Activated CD8-positive, alpha-beta memory T cell treated with anti-CD3 and anti-CD28 coated beads for 48 hours (primary cell): ENCODE results near the gene RRAS.
A peak's percentile ranks its signal among the peaks of the same experiment; 100 is the strongest.

Source experiments
- DNase-seq, 3 experiments: peaks; one replicate each; pipeline ENCODE4 v3.0.0-alpha.2; 2020; ENCODE audit warnings: low read depth in 2 of 3, low spot score in 2 of 3

RRAS gene

GRCh38 chr19:49640113-49640898 lies at the start of gene RRAS:
Gene RRAS (minus strand): TSS chr19:49640143. CDS start chr19:49640098, 45 bp downstream.
- DNase-seq, result peak; percentile 98

DNA sequence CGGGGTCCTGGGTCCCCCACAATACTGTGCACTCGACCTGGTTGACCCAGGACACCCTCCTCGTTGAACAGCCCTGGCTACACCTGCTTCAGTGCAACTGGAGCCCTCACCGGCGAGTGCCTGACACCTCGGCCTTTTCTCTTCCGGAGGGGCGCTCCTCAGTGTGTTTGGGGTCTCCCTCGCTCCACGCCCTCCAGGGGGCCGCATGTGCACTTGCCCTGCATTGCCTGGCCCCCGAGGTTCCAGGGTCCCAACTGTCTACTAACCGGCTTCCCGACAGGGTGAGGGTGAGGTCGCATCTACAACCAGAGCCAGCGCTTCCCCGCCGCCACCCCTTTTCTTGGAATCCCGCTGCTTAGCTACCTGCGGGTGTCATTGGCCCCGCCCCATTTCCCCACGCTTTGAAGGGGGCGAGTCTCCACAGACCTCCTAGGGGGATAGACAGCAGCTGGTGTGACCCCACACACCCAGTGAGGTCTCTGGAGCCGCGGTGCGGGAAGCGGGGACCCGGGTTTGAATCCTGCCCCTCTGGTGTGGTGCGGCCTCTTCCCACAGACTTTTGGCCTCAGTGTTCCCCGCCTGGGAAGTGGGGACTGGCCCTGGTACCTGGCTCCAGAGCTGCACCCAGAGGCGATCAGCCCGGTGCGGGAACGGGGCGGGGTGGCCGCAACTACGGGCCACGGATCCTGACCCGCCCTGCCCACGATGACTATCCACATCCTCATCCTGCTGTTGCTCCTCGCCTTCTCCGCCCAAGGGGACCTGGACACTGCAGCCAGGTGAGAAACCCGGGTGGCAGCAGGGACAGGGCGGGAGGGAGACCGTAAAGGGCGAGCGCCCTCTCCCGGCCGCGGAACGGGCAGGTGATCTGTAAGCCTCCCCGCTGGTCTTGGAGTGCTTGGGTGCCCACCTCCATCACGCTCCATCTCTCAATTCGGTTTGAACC lies 49.5 kb upstream of the RRAS start, which contains the start of gene ADM5:
Gene ADM5 (plus strand): TSS at position 462 of the 946 bp plus-strand sequence. CDS start 244 bp downstream, at position 706.
- DNase-seq, result no peak

GRCh38 chr19:49688531-49689132 lies 48.7 kb upstream of the RRAS start:
- DNase-seq, result no peak

GRCh38 chr19:49687566-49688316 lies 47.8 kb upstream of the RRAS start:
- no peak for DNase-seq

DNA sequence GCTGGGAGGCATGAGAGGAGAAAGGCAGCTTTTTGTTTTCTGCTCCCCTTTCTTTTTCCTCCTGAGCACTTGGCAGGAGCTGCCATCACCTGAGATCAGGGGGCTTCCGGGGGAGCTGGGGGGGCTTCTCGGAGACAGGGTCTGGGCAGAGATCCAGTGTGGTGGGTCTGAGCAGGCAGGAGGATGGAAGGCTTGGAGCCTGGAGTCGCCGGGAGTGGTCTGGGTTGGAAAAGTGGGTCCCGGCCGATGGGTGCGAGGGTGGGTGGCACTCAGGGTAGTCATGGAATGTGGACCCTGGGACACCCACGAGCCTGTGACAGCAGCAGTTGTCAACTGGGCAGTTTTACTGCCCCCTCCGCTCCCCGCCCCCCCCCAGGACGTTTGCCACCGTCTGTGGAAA lies 47.2 kb upstream of the RRAS start:
- DNase-seq, result no peak

- no peak for DNase-seq
Measured at GRCh38 chr19:49686503-49687088, 46.7 kb upstream of the RRAS start.

GRCh38 chr19:49685845-49686332 lies 45.9 kb upstream of the RRAS start:
- DNase-seq, result no peak

- no peak for DNase-seq
Measured at GRCh38 chr19:49684983-49685553, 45.1 kb upstream of the RRAS start.

- no peak for DNase-seq
Measured at GRCh38 chr19:49684251-49684982, 44.5 kb upstream of the RRAS start.

- no peak for DNase-seq
Measured at GRCh38 chr19:49683814-49684250, 43.9 kb upstream of the RRAS start.

- DNase-seq, result no peak
Measured at GRCh38 chr19:49682274-49682673, 42.3 kb upstream of the RRAS start.

DNA sequence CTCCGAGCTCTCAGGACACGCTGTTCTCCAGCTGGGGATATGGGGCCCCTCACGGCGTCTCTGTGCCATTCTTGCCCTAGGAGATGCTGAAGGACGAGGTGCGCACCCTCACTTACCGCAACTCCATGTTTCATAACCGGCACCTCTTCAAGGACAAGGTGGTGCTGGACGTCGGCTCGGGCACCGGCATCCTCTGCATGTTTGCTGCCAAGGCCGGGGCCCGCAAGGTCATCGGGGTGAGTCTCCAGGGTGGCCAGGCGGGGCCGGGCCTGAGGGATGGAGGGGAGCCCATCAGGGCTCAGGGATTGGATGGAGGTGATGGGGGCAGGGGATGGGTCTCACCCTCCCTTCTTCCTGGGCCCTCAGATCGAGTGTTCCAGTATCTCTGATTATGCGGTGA lies 41.9 kb upstream of the RRAS start:
- DNase-seq, result no peak

- peak; percentile 85 to 97 (median 97) for DNase-seq
Measured at GRCh38 chr19:49680421-49681351, 40.7 kb upstream of the RRAS start.

- DNase-seq, result no peak
Measured at GRCh38 chr19:49679771-49680413, 39.9 kb upstream of the RRAS start.

- no peak for DNase-seq
Measured at GRCh38 chr19:49678985-49679770, 39.2 kb upstream of the RRAS start.

GRCh38 chr19:49677901-49678674 lies 38.1 kb upstream of the RRAS start:
- peak; percentile 59 to 80 (median 71) for DNase-seq
